GM18909 (cell line): ENCODE results near the gene HUS1B.

Experiments
- ATAC-seq: cut with Tn5 transposase; IDR thresholded peaks from one replicate; pipeline ENCODE4 v1.9.1; 2021; ENCODE audit warnings: mild to moderate bottlenecking; ENCODE audit not compliant: unreplicated experiment, poor library complexity

HUS1B gene

DNA sequence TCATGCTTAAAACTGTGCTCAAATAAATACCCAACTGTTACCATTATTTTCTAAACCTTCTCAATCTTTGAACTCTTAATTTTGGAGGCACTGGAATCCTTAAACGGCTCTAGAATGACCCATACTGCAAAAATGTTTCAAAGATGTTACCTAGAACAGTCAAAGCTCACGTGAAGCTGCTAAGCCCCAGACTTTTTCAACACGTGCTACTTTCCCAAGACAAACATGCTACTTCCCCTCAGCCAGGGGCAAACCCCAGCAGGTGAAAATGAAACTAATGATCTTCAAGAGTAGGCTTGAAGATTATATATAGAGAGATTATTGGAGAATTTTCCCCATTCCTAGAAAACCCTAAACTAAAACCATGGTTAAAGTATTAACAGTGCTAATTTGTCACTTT is 28.1 kb downstream of the HUS1B start:
- no peak for ATAC-seq

GRCh38 chr6:626236-626635 is 30.7 kb downstream of the HUS1B start:
- no peak for ATAC-seq

- no peak for ATAC-seq
Observed at GRCh38 chr6:624979-625378, 31.9 kb downstream of the HUS1B start.

- no peak for ATAC-seq
Observed at GRCh38 chr6:622462-622861, 34.4 kb downstream of the HUS1B start.

- ATAC-seq, result no peak
Observed at GRCh38 chr6:621931-622330, 35.0 kb downstream of the HUS1B start.

DNA sequence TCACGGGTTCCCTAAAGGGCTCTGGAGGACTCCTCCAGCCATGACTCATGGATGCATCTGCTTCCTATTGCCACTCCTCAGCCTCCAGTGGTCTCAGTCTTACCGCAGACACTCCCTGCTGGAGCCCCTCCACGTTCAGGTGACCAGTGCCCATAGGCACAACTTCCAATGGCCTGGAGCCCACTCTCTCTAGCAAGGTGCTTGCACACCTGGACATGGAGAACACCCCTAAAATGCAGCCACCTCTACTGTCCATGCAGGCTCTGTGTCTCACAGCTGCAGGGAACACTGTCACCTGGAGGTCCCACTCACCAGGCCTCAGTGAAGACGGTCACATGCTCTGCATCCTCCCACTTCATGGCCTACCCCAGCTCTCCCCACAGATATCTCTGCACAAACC is 36.0 kb downstream of the HUS1B start:
- no peak for ATAC-seq

- no peak for ATAC-seq
Observed at GRCh38 chr6:620166-620565, 36.7 kb downstream of the HUS1B start.

- no peak for ATAC-seq
Observed at GRCh38 chr6:617456-618100, 39.3 kb downstream of the HUS1B start.

DNA sequence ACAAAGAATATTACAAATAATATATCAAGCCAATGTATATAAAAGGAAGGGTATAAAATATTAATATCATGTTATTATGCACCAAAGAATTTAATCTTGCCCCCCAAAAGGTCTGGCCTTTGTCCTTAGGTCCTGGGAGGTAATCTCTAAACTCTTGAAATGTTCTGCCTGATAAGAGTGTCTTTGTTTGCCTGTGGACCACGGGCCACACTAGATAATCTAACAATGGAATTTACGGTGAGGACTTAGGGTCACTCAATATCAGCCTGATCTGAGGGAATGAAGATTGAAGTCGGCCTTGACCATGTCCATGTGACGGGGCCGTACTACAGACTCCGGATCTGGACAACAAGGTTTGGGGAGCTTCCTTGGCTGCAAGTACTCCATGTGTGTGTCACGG is 42.9 kb downstream of the HUS1B start:
- no peak for ATAC-seq

GRCh38 chr6:611928-612327 is 45.0 kb downstream of the HUS1B start:
- ATAC-seq, result no peak

- ATAC-seq, result no peak
Observed at GRCh38 chr6:610882-611281, 46.0 kb downstream of the HUS1B start.

DNA sequence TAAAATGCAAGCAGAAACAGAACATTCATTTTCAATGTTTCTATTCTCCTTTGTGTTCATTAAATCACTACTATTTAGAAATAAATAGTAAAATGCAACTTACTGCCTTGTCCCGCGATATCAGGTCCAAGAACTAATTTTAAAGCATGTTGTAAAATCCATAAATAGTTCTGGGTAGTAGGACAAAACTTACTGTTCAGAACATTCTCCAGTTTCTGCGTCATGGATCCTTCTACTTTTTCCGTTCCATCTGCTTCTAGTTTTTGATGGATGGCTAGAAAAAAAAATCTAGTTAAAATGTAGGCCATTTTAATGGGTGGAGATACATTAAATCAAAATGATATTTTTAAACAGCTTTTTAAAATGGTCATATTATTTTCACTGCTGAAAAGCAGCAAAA is 47.0 kb downstream of the HUS1B start:
- no peak for ATAC-seq

DNA sequence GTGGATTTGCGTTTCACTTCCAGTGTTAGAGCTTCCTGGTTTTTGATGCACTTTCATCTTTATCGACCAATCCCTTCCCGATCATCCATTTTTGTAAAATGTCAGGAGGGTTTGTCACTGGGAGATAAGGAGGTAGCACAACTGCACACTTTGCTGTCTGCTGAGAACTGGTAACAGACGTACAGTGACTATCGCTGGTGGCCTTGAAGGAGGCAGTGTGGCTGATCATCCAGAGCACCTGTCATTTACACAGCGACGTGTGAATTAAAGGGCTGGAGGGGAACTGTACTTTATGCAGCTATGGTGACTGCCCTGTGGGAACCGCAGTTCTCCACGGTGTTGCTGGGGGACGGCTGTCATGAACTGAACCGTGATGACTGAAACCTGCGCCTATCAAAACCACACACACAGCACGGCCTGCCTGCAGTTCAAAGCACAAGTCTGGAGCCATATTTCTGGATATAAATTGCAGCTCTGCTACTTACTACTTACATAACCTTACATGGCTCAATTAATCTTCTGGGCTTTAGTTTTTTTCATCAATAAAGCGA is 50.0 kb downstream of the HUS1B start:
- no peak for ATAC-seq
